ENCODE measurements around the gene DNAJB9. TPM values are rescaled to one million over a fixed set of nuclear protein-coding genes. Genes with fewer than 3 reads are reported as not detected.

The DNAJB9 gene
- total RNA-seq, 2 donors from 2014 or later = 7.8 to 24.7 TPM

- no peaks in the 10 kb centered on the region for H3K9me3 ChIP-seq
- H3K9ac ChIP-seq (ENCODE audit: low read depth in 2 of 2, low read length in 2 of 2) = no peak overlapping the region
- TF ChIP-seq CTCF (IDR thresholded peaks at IDR 0.05) = no peak
- H3K36me3 ChIP-seq = no peaks in the 10 kb centered on the region
- intact Hi-C loops (cut with DNase I) = no loop called here
- no peak overlapping the region for H3K4me3 ChIP-seq
- no peaks in the 10 kb centered on the region for H3K4me1 ChIP-seq
- no peaks in the 10 kb centered on the region for H3K27me3 ChIP-seq
- no peak for DNase-seq
- H3K27ac ChIP-seq = no peak overlapping the region
These were observed 19.5 kb downstream of the DNAJB9 start for GRCh38 chr7:108589199-108589598.

DNA sequence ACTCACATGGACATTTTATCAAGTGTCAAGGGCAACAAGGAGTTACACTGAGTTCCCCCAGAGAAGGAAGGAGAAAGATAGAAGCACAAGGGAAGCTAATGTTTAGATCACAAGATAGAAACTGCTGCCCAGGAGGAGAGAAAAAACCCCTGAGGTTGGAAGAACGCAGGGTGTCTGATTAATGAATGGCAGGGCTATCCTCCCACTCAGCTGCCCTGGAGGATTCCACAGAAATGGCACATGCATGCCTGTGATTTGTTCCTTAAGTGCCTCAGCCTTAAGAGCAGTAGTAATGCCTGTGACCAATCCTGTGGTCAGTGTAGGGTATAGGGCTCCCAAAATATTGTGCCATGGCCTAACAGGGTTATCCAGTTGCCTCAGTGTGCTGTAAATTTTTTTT is 20.2 kb downstream of the DNAJB9 start:
- Histone ChIP-seq H3K4me1 (no peaks in the 10 kb centered on the region), H3K9me3 (no peaks in the 10 kb centered on the region), H3K27me3 (no peaks in the 10 kb centered on the region), H3K9ac (ENCODE audit: low read depth in 2 of 2, low read length in 2 of 2) (no peak overlapping the region), H3K27ac (no peak overlapping the region), H3K36me3 (no peaks in the 10 kb centered on the region), H3K4me3 (no peak overlapping the region)
- no peak for DNase-seq
- no peak for TF ChIP-seq CTCF (IDR thresholded peaks at IDR 0.05)
- intact Hi-C loops (cut with DNase I) = no loop called here

GRCh38 chr7:108590606-108591005 is 20.9 kb downstream of the DNAJB9 start:
- no peak for TF ChIP-seq CTCF (IDR thresholded peaks at IDR 0.05)

GRCh38 chr7:108592646-108593201 is 23.1 kb downstream of the DNAJB9 start:
- no peak for DNase-seq
- Histone ChIP-seq H3K9ac (ENCODE audit: low read depth in 2 of 2, low read length in 2 of 2) (no peak overlapping the region), H3K4me1 (no peaks in the 10 kb centered on the region), H3K36me3 (no peaks in the 10 kb centered on the region), H3K4me3 (no peak overlapping the region), H3K27me3 (no peaks in the 10 kb centered on the region), H3K27ac (no peak overlapping the region), H3K9me3 (no peaks in the 10 kb centered on the region)
- no peak for TF ChIP-seq CTCF (IDR thresholded peaks at IDR 0.05)
- intact Hi-C loops (cut with DNase I) = no loop called here

More at GRCh38 chr7:108590606-108591005, 20.9 kb downstream of the DNAJB9 start:
- H3K4me1 ChIP-seq = no peaks in the 10 kb centered on the region
- no peaks in the 10 kb centered on the region for H3K9me3 ChIP-seq
- no peak overlapping the region for H3K4me3 ChIP-seq
- no peaks in the 10 kb centered on the region for H3K27me3 ChIP-seq
- H3K36me3 ChIP-seq = no peaks in the 10 kb centered on the region
- no peak overlapping the region for H3K9ac ChIP-seq (ENCODE audit: low read depth in 2 of 2, low read length in 2 of 2)
- no peak overlapping the region for H3K27ac ChIP-seq
- intact Hi-C loops (cut with DNase I) = no loop called here
- no peak for DNase-seq

DNA sequence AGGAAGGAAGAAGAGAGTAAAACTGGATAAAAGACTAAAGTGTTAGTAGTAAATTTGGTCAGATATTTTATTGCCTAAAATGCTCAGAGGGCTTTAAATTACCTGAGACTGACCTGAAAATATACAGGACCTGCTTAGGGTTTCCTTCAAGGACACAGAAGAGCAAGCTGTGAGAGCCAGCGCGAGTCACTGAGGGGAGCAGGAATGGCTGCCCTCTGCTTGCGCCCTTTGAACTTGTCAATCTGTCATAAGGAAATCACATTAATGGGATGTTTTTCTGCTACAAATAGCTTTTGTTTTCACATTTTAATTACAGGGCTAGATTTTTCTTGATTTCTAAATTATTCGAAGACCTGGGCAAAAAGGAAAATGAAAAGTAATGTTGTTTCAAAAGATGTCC is 26.9 kb downstream of the DNAJB9 start:
- no peaks in the 10 kb centered on the region for H3K4me1 ChIP-seq
- H3K4me3 ChIP-seq = no peak overlapping the region
- no peak overlapping the region for H3K27ac ChIP-seq
- no peak for TF ChIP-seq CTCF (IDR thresholded peaks at IDR 0.05)
- H3K27me3 ChIP-seq = no peaks in the 10 kb centered on the region
- no peaks in the 10 kb centered on the region for H3K36me3 ChIP-seq
- H3K9ac ChIP-seq (ENCODE audit: low read depth in 2 of 2, low read length in 2 of 2) = no peak overlapping the region
- intact Hi-C loops (cut with DNase I) = no loop called here
- no peak for DNase-seq
- no peaks in the 10 kb centered on the region for H3K9me3 ChIP-seq

Data from colonic mucosa (tissue), 4 donors.